HepG2 (cell line): Measurements from ENCODE around the gene SLC25A25. TPM values are rescaled to one million over a fixed set of nuclear protein-coding genes. Genes with fewer than 3 reads are reported as not detected.

Experiments used
- ATAC-seq: fragments of 200-7000 bp; cut with Tn5 transposase; 3 replicates; pipeline ENCODE4 v1.9.1; 2020; ENCODE audit warnings: mild to moderate bottlenecking, moderate library complexity
- BruUV-seq: library from RNA; stranded (reverse); fragments of 400-500 nt; replicated peaks from 2 replicates; lab custom pipeline; 2021; lab: Mats Ljungman, UMichigan
- CTCF ChIA-PET: fragments of 300-600 bp; formaldehyde crosslinking; extraction: SDS; loops from one replicate; lab custom pipeline; 2021; ENCODE audit warnings: low total read pairs, inconsistent platforms, low intra/inter-chr PET ratio; lab: Yijun Ruan, JAX
- POLR2A ChIA-PET: fragments of 350-600 bp; sonication (Branson Sonifier 250); formaldehyde crosslinking; loops from one replicate; lab custom pipeline; 2020; ENCODE audit warnings: antibody characterized with exemption, inconsistent platforms; lab: Yijun Ruan, JAX
- DNase-seq: peaks from one replicate; pipeline ENCODE4 v3.0.0-alpha.2; 2015; ENCODE audit warnings: low spot score
- FAIRE-seq: peaks from 3 replicates; lab custom pipeline; 2011; peaks lifted over from hg19 to GRCh38; lab: Jason Lieb, UNC
- H2AFZ ChIP-seq: one replicate; pipeline ENCODE4 v1.6.1; 2011; ENCODE audit warnings: low read length, inconsistent platforms
- H3K27ac ChIP-seq: fragments of 300-600 bp; 3 replicates; pipeline ENCODE4 v1.8.0; 2011; ENCODE audit warnings: mixed run types, mild to moderate bottlenecking, mixed read lengths, low read length, inconsistent platforms; ENCODE audit not compliant: insufficient read depth; ENCODE audit errors: extremely low read length
- H3K27me3 ChIP-seq, 2 experiments: fragments of 200-600 bp in 1 of 2; 2 replicates in 1 of 2; 3 replicates in 1 of 2; pipeline versions ENCODE4 v1.6.0 to v1.8.0; 2011; ENCODE audit warnings: low read length in 2 of 2, mild to moderate bottlenecking in 2 of 2, moderate library complexity in 2 of 2, inconsistent platforms in 1 of 2; ENCODE audit not compliant: insufficient read depth in 2 of 2, control insufficient read depth in 1 of 2
- H3K36me3 ChIP-seq, 2 experiments: fragments of 200-600 bp in 1 of 2; replicated peaks in 1 of 2; 2 replicates in 1 of 2; 3 replicates in 1 of 2; pipeline versions ENCODE4 v1.5.1 to v1.8.0; 2011; ENCODE audit warnings: low read length in 2 of 2, inconsistent platforms in 1 of 2; ENCODE audit not compliant: insufficient read depth in 2 of 2, control insufficient read depth in 1 of 2
- H3K4me1 ChIP-seq: 2 replicates; pipeline ENCODE4 v1.5.1; 2012; ENCODE audit warnings: low read length, inconsistent platforms; ENCODE audit not compliant: insufficient read depth
- H3K4me2 ChIP-seq: 2 replicates; pipeline ENCODE4 v1.6.0; 2011; ENCODE audit warnings: low read depth, low read length, inconsistent platforms
- H3K4me3 ChIP-seq, 3 experiments: fragments of 200-600 bp in 1 of 3; sonication (generic), shearing (Covaris generic) in 1 of 3; replicated peaks in 1 of 3; 2 replicates each; pipeline ENCODE4 v1.5.1; 2011 to 2016; ENCODE audit warnings: low read length in 3 of 3, inconsistent platforms in 2 of 3, low read depth in 2 of 3, mild to moderate bottlenecking in 2 of 3, control low read depth in 1 of 3, mixed read lengths in 1 of 3; ENCODE audit not compliant: insufficient read depth in 1 of 3
- H3K79me2 ChIP-seq: one replicate; pipeline ENCODE4 v1.6.1; 2011; ENCODE audit warnings: low read length, inconsistent platforms; ENCODE audit not compliant: insufficient read depth
- H3K9ac ChIP-seq: 2 replicates; pipeline ENCODE4 v1.6.0; 2011; ENCODE audit warnings: mild to moderate bottlenecking, low read depth, low read length, inconsistent platforms; ENCODE audit not compliant: insufficient read depth
- H3K9me3 ChIP-seq: 2 replicates; pipeline ENCODE4 v1.5.1; 2012; ENCODE audit warnings: mild to moderate bottlenecking, low read length
- H4K20me1 ChIP-seq: 2 replicates; pipeline ENCODE4 v1.6.0; 2011; ENCODE audit warnings: inconsistent platforms, mild to moderate bottlenecking, low read length, moderate library complexity; ENCODE audit not compliant: insufficient read depth
- BATF2 ChIP-seq: sonication (generic); formaldehyde crosslinking; IDR thresholded peaks from 2 replicates; pipeline ENCODE4 v1.8.0; 2022; ENCODE audit warnings: mild to moderate bottlenecking, missing genetic modification reagents, moderate library complexity
- KDM5B ChIP-seq: sonication (generic); formaldehyde crosslinking; IDR thresholded peaks from 2 replicates; pipeline ENCODE4 v1.4.0; 2020; ENCODE audit warnings: missing genetic modification reagents, mild to moderate bottlenecking, borderline replicate concordance
- NFE2L1 ChIP-seq: sonication (generic); formaldehyde crosslinking; IDR thresholded peaks from 2 replicates; pipeline ENCODE4 v1.4.0; 2020; ENCODE audit warnings: missing genetic modification reagents, mild to moderate bottlenecking, borderline replicate concordance
- ZMYM4 ChIP-seq: sonication (generic); formaldehyde crosslinking; IDR thresholded peaks from 2 replicates; pipeline ENCODE4 v1.8.1; 2023; ENCODE audit warnings: mild to moderate bottlenecking, missing genetic modification reagents
- ZNF121 ChIP-seq: sonication (generic); formaldehyde crosslinking; IDR thresholded peaks from 2 replicates; pipeline ENCODE4 v1.5.0; 2020; ENCODE audit warnings: mild to moderate bottlenecking, missing genetic modification reagents
- WGBS: methylation state at CpG from one replicate; pipeline ENCODE4 v1.1.6; 2017; ENCODE audit warnings: low lambda C conversion rate; 5-methylcytosine and 5-hydroxymethylcytosine counted together
- in situ Hi-C: cut with HindIII; loops from 2 replicates; pipeline ENCODE4 v1.10.0; 2017; ENCODE audit warnings: low pct_unique_long_range_greater_than_20kb; ENCODE audit not compliant: extremely low pct_ligation_motif_present
- intact Hi-C: fragments of 100-400 bp; cut with micrococcal nuclease; formaldehyde crosslinking; loops from one replicate; pipeline ENCODE4 v1.10.0; 2022; ENCODE audit not compliant: unreplicated experiment
- polyA plus RNA-seq, 8 experiments: library from polyadenylated mRNA; depleted of rRNA in 3 of 8; stranded (reverse) in 7 of 8; unstranded in 1 of 8; fragments of >200 nt; fragmentation: Illumina TruSeq in 4 of 8; extraction: Trizol in 4 of 8; gene quantifications; 2 replicates each; pipeline versions ENCODE4 v1.2.1 to v1.2.3, GENCODE V29; 2011 to 2016; ENCODE audit warnings: low read depth in 4 of 8, missing spikeins in 1 of 8, mixed read lengths in 1 of 8; ENCODE audit not compliant: insufficient read depth in 1 of 8
- total RNA-seq, 5 experiments: library from RNA; depleted of rRNA; stranded (reverse); fragments of >200 nt; fragmentation: Illumina TruSeq; extraction: Trizol; gene quantifications; 2 replicates each; pipeline ENCODE4 v1.2.3, GENCODE V29; 2016; ENCODE audit warnings: low read depth in 1 of 5

Gene SLC25A25
- total and polyA plus RNA-seq, 2 of the 13 experiments (the other 11 are each of a cell fraction or from before 2014, with no cell fraction given): 10.5 to 24.8 TPM

GRCh38 chr9:128146591-128147120 is 78.6 kb downstream of the SLC25A25 start:
- no peak overlapping the region for H3K9ac ChIP-seq
- POLR2A ChIA-PET: interaction anchor here (3.1 kb wide), 1 partner anchor 13 kb away, joined by 16 read pairs; the partner anchor contains the start of gene BBLN
- no peak for TF ChIP-seq ZMYM4
- TF ChIP-seq, all 625 proteins: peak for 0
- Histone ChIP-seq H3K79me2 (no peaks in the 10 kb centered on the region), H3K27ac (no peak overlapping the region), H3K9me3 (no peaks in the 10 kb centered on the region), H3K4me1 (peaks cover 70% of the 10 kb centered on the region), H4K20me1 (no peaks in the 10 kb centered on the region), H3K27me3 (peaks cover 3 to 33% of the 10 kb centered on the region in 2 experiments; a peak in 4 of 5 replicates), H2AFZ (no peak overlapping the region), H3K4me2 (no peak overlapping the region), H3K4me3 (no peak overlapping the region), H3K36me3 (no peaks in the 10 kb centered on the region)
- DNase-seq (no peak), ATAC-seq (no peak), FAIRE-seq (no peak)
- CTCF ChIA-PET: no interaction called here
- intact Hi-C loops: no loop called here
- in situ Hi-C loops: no loop called here
- WGBS: 38% methylated on average over 4 of the region's 8 CpGs
- no TSS peak for BruUV-seq

GRCh38 chr9:128148509-128149000 is 80.5 kb downstream of the SLC25A25 start:
- Histone ChIP-seq H2AFZ (no peak overlapping the region), H3K79me2 (no peaks in the 10 kb centered on the region), H3K4me1 (peaks cover 75% of the 10 kb centered on the region), H3K4me2 (peak overlapping the region; percentile 71), H3K4me3 (peak overlapping the region in 1 of 3 experiments; percentile 59; a peak in 1 of 6 replicates), H3K9me3 (no peaks in the 10 kb centered on the region), H3K36me3 (no peaks in the 10 kb centered on the region), H3K9ac (no peak overlapping the region; the same call in 1 of the 2 replicates), H3K27me3 (peaks cover 9 to 51% of the 10 kb centered on the region in 2 experiments; a peak in 4 of 5 replicates), H4K20me1 (no peaks in the 10 kb centered on the region), H3K27ac (no peak overlapping the region)
- ChIA-PET POLR2A (interaction anchor here (0.6 to 1.5 kb wide), 2 partner anchors 11 to 347 kb away, joined by 3 to 4 read pairs; partner anchors contain the start of gene BBLN), CTCF (no interaction called here)
- in situ Hi-C loops: no loop called here
- FAIRE-seq: no peak
- ATAC-seq: no peak
- peak; percentile 27; the same call in 1 of the 2 replicates for TF ChIP-seq KDM5B (CRISPR knock-in tag)
- no peak for TF ChIP-seq NFE2L1 (CRISPR knock-in tag)
- no peak for TF ChIP-seq BATF2
- TF ChIP-seq ZNF121 (CRISPR knock-in tag): no peak
- intact Hi-C loops: no loop called here
- no peak for DNase-seq
- BruUV-seq: no TSS peak
- WGBS: no CpG with 5 or more reads among the region's 5 CpGs
